Stimulated activated CD4-positive, alpha-beta T cell treated with anti-CD3 and anti-CD28 coated beads, Interleukin-12 subunit alpha, Interleukin-12 subunit beta, amount 100 ng/mL, for 4 hours (primary cell): ENCODE results near the gene ING5.
"Not testable (repeated sequence)": the region's sequence is repeated elsewhere in the genome, so short reads cannot be mapped to it uniquely, and the experiment has no call there.

Experiments used
- DNase-seq: peaks from one replicate; pipeline ENCODE4 v3.0.0-alpha.2; 2020

The ING5 gene

DNA sequence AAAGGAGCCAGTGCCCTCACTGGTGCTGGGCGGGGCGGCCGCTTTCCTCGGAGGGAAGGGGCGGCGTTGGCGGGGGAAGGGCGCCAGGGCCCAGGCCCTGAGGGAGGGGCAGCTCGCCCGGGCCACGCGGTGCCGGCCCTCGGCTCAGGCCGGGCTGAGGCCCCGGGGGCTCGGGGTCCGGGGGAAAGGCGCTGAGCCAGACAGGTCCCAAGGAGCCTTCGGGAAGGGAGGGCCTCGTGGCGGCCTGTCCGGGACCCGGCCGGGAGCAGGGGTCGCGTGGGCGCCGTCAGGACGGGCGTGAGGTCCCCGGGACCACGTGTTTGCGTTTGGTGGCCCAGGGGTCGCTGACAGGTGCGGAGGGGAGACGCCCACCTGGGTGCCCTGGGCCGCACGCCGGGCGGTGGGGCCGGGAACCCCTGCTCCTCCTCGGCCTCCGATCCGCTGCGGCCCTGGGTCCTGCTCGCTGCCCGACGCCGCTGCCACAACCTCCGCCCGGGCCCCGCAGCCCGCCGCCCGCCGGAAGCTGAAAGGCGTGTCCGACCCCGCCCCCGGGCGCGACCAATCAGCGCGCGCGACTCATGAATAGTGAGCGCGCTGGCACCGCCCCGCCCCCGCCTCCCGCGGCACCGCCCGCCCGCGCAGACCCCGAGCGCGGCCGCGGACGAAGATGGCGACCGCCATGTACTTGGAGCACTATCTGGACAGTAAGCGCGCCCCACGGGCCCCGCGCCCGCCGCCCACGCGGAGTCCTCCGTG lies at the start of gene ING5:
Gene ING5 (plus strand): TSS at position 641 of the 756 bp plus-strand sequence. CDS start 27 bp downstream, at position 668.
- peak; percentile 98 for DNase-seq

- no peak for DNase-seq
Observed at GRCh38 chr2:241652142-241652541, 49.7 kb upstream of the ING5 start.

DNA sequence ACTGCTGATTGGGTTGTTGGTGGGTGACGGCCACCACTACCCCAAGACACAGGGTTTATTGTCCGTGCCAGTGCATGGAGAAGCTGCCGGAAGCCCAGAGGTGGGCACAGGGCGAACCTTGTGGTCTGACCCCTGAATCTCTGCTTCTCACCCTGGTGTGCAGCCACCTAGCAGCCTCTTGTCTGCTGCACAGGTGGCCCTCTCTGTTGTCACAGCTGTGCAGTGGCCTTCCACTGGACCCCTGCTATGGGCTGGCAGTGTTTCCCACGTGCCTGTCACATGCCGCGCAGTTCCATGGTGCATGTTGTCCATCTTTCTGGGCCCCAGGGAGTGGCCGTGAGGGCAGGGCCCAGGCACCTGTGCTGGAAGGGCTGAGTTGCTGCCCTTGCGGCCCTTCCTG lies 49.1 kb upstream of the ING5 start:
- no peak for DNase-seq

DNA sequence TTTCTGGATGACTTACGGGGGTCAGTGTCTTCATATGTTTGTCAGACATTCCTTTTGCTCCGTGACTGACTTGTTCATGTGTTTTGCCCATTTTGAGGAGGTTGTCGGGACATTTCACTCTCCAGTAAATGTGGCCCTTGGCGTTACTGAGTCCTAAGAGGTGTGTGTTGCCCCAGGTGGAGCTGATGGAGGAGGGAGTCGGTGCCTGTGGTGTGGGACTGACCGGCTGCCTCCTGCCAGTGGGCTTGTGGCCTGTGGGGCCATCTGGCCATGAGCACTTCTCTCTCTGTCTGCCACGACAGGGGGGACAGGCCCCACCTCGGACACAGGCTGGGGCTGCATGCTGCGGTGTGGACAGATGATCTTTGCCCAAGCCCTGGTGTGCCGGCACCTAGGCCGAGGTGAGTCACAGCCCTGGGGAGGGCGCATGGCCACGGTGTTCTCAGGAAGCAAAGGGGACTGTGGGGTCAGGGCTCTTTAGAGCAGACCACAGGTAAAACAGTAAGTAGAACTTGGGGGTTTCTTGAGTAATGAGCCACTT lies 48.6 kb upstream of the ING5 start:
- DNase-seq, result no peak

DNA sequence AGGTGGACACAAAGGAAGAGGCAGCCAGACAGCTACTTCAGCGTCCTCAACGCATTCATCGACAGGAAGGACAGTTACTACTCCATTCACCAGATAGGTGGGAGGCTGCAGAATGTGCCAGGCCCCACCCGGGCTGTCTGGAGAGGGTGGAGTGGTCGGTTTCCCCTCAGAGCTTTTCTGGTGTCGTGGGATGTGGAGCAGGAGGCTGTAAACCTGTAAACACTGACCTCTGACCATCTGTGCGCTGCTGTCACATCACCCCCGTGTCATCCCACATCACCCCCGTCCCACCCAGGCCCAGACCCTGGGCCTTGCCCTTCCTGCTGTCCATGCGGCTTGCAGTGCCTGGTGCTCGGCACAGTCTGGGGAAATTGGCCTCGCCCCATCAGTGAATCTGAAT lies 47.3 kb upstream of the ING5 start:
- DNase-seq, result no peak

DNA sequence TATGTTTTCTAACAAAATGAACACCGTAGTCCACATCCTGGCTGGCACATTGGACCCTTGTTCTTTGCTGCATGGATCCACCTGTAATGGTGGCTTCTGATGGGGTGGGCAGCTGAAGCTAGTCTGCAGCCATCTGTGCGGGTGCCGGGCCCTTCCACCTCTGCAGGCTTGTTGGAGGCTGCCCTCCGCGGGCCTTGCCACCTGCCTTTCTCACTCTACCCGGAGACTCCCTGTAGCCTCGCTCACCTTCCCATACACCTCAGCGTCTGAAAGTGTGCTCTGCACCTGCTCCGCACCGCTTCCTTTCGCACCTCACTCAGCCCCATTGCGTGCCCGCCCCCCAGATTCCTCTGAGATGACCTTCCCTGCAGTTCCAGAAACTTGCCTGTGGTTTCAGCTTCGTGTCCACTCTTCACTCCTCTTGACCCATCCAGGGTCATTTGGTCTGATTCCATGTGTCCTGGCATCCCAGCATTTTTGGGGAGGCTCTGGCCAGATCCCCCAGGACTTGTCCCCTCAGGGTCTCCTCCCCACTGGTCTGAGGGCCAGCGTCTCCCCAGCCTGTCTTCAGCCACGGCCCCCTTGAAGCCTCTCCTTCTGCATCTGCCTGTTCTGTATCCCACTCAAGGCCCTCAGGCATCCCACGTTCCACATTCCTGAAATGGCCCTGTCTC lies 46.2 kb upstream of the ING5 start:
- DNase-seq, result no peak

DNA sequence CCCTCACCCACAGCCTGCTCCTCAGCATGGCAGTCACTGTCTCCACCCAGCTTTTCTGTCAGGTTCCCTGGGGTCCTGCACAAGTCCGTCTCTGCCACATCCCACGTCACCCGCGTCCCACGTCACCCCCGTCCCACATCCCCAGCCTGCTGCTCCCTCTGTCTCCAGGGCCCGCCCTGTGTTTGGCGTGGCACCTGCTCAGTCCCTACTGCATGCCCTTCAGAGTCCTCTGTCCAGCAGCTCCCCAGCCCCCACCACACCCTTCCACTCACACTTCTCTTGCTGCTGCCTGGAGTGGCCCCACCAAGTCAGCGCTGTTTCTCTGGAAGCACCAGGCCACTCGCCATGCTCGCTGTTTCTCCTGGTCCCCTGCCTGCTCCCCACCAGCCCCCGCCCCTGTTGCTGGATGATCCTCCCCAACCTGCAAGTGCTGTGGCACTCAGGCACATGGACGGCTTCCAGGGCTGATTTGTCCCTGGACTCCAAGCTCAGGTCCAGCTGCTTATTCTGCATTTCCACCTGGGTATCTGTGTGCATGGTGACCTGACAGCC lies 45.6 kb upstream of the ING5 start:
- no peak for DNase-seq

DNA sequence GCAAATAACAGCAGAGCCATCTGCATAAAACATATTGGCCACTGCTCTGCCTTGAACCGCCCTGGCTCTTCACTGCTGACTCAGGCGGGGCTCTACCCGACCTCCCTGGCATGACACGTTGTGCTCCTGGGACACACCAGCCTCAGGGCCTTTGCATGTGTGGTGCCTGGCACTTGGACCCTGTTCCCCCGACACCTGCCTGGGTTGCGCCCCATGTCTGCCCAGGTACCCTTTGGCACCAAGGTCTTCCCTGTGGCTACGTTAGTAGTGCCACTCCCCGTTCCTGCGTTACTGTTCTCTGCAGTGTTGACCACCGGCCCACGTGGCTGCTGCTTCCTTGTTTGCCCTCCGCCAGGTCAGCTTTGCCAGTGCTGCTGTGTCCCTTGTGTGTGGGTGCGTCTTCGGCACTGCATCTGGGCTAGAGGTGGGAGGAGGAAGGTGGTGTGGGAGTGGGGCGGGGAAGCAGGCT lies 44.0 kb upstream of the ING5 start:
- DNase-seq, result no peak

GRCh38 chr2:241658296-241658695 lies 43.5 kb upstream of the ING5 start:
- no peak for DNase-seq

DNA sequence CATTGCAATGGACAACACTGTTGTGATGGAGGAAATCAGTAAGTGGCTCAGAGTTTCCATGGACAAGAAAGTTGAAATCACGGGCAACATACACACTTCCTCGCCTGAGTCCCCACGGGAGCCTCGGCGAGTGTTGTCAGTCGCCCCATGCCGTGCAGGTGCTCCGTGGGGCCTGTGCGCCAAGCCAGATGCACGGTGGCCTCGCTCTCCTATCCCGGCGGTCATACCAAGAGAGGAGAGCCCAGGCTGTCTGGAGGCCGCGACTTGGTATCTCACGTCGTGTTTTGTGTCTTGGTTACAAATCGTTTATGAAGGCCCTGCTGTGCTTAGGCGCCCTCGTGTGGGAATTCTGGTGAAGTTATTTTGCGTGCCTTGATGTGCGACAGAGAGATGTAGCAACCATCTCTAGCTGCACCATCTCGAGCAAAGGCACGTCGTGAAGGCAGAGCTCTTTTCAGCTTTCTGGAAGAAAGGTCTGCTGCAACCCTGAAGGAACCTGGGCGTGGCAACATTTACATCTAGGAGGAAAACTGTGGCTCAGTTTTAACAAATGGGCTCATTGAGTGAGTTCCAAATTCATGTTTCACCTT lies 42.6 kb upstream of the ING5 start:
- DNase-seq, result peak; percentile 21

GRCh38 chr2:241660593-241661213 lies 41.1 kb upstream of the ING5 start:
- no peak for DNase-seq

DNA sequence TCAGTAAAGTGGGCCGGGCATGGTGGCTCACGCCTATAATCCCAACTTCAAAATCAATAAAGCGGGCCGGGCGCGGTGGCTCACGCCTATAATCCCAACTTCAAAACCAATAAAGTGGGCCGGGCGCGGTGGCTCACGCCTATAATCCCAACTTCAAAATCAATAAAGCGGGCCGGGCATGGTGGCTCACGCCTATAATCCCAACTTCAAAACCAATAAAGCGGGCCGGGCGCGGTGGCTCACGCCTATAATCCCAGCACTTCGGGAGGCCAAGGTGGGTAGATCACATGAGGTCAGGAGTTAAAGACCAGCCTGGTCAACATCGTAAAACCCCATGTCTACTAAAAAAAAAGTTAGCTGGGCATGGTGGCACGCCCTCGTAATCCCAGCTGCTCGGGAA lies 39.1 kb upstream of the ING5 start:
- not testable (repeated sequence) for DNase-seq

DNA sequence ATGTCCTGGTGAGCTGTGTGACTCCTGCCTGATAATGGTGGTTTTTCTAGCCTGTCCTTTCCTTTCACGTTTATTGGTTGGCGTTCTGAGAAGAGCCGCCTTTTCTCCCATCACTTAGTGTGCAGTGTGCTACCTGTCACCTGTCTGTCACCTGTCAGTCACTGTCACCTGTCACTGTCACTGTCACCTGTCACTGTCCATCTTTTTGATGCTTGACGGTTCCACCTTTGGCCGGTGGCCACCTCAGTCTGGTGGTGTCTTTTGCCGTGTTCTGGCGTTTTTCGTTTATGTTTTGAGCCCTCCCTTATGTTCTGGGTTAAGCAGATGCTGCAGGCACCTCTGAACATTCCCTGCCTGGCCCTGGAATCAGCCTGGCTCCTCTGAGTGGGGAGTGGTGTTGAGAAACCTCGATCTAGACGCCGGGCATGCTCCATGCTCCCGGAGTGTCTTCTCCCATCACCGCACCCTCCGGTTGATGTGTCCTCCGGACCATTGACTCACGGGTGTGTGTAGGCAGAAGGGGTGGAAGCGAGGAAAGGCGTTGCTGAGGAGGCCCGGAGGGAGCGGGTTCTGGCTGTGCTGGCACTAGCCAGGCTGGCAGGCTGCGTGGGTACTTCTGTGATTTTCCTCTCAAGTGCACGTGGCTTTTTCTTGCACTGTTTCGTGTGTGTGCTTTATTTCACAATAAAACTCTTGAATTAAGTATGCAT lies 36.0 kb upstream of the ING5 start:
- DNase-seq, result no peak

DNA sequence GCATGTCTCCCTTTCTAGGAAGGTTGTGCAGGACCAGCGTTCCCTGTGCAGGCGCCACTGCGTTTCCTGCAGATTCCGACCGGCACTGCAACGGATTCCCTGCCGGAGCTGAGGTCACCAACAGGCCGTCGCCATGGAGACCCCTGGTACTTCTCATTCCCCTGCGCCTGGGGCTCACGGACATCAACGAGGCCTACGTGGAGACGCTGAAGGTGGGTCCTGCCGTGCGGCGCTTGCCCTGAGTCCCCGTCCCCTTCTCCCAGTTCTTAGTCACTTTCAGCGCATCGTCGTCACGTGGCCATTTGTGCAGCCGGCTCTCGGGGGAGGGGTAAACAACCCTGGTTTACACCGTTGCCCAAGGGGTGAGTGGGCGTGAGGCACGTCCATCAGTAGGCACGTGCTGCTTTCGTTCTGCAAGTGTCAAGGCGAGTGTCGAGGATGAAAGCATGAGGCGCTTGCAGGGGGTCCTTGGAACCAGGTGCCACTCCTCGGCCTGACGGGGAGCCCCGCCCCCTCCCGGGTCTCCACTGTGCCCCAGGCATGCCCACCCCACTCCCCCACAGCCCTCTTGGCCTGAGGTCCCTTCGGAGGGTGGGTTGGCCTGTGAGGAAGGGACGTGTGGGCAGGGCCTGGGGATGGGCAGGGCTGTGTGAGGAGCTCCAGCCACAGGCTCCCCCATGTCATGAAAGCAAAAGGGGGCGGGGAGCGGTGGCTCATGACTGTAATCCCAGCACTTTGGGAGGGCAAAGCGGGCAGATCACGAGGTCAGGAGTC lies 35.0 kb upstream of the ING5 start:
- no peak for DNase-seq

GRCh38 chr2:241668354-241668753 lies 33.5 kb upstream of the ING5 start:
- DNase-seq, result no peak

- DNase-seq, result no peak
Observed at GRCh38 chr2:241668839-241669238, 33.0 kb upstream of the ING5 start.

DNA sequence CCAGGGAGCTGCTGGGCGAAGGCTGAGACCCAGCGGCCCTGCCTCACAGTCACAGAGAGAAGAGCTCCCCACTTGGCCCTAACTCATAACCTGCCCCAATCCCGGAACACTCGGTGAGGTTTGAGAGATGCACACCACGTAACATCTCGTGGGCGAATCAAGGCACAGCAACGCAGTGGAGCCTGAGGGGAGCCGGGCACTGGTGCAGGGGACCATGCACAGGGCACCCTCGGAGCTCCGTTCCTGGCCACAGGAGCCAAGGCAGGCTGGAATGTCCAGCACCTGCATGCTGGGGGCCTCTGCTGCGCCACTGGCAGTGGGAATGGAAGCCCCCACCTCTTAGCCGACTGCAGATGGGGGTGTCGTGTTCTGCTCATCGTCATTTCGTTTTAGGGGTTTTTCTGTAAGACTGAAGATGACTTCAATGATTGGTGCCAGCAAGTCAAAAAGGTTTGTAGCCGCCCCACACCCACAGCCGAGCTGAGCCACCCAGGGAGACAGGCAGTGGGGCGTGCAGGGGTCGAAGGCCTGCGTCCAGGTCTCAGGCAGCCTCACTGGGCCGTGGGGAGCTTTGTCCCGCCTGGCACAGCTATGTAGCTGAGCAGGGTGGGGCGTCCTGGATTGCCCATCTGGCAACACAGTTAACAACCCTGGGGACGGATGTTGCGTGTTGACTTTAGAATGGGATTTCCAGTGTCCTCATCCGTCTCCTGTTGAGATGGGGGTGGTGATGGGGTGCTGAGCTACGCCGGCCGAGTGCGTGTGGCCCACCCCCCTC lies 31.3 kb upstream of the ING5 start:
- no peak for DNase-seq

GRCh38 chr2:241671457-241672240 lies 30.2 kb upstream of the ING5 start:
- no peak for DNase-seq

GRCh38 chr2:241672243-241673188 lies 29.3 kb upstream of the ING5 start:
- no peak for DNase-seq
